ENCODE data around the gene FUBP3.

GRCh38 chr9:130616451-130616850 is 37.1 kb downstream of the FUBP3 start:
- TF ChIP-seq ESRRA (IDR thresholded peaks at IDR 0.05; ENCODE audit: borderline replicate concordance, low read length) (no peak), ZFP36 (IDR thresholded peaks at IDR 0.05; ENCODE audit: borderline replicate concordance, partially characterized antibody) (no peak), CEBPB (IDR thresholded peaks at IDR 0.05) (no peak), BHLHE40 (IDR thresholded peaks at IDR 0.05; ENCODE audit: low read depth, low read length) (no peak)
- TF ChIP-seq, protein P1, sequence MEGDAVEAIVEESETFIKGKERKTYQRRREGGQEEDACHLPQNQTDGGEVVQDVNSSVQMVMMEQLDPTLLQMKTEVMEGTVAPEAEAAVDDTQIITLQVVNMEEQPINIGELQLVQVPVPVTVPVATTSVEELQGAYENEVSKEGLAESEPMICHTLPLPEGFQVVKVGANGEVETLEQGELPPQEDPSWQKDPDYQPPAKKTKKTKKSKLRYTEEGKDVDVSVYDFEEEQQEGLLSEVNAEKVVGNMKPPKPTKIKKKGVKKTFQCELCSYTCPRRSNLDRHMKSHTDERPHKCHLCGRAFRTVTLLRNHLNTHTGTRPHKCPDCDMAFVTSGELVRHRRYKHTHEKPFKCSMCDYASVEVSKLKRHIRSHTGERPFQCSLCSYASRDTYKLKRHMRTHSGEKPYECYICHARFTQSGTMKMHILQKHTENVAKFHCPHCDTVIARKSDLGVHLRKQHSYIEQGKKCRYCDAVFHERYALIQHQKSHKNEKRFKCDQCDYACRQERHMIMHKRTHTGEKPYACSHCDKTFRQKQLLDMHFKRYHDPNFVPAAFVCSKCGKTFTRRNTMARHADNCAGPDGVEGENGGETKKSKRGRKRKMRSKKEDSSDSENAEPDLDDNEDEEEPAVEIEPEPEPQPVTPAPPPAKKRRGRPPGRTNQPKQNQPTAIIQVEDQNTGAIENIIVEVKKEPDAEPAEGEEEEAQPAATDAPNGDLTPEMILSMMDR (IDR thresholded peaks at IDR 0.05), result no peak
- TF ChIP-seq, protein P2, sequence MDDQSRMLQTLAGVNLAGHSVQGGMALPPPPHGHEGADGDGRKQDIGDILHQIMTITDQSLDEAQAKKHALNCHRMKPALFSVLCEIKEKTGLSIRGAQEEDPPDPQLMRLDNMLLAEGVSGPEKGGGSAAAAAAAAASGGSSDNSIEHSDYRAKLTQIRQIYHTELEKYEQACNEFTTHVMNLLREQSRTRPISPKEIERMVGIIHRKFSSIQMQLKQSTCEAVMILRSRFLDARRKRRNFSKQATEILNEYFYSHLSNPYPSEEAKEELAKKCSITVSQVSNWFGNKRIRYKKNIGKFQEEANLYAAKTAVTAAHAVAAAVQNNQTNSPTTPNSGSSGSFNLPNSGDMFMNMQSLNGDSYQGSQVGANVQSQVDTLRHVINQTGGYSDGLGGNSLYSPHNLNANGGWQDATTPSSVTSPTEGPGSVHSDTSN (IDR thresholded peaks at IDR 0.05), result no peak

All from A549 (cell line).